Erythroblast (primary cell): ENCODE measurements around the gene HMGA1.

Experiments used
- GATA1 ChIP-seq: IDR thresholded peaks from 2 replicates; pipeline ENCODE4 v1.6.1; 2011; ENCODE audit warnings: low read depth, mild to moderate bottlenecking, control low read depth, low read length, moderate library complexity
- POLR2A ChIP-seq: IDR thresholded peaks from 2 replicates; pipeline ENCODE4 v1.6.1; 2011; ENCODE audit warnings: mild to moderate bottlenecking, low read length

- TF ChIP-seq POLR2A = no peak
- TF ChIP-seq GATA1 = no peak
Observed at GRCh38 chr6:34242252-34243130, 5.8 kb downstream of the HMGA1 start.
